Measurements from ENCODE around the gene RCHY1. TPM values are rescaled to one million over a fixed set of nuclear protein-coding genes. Genes with fewer than 3 reads are reported as not detected.

The RCHY1 gene
- total and polyA plus RNA-seq, 2 donors (not counting 3 experiments of a cell fraction or from before 2014, with no cell fraction given): 21.1 to 30.9 TPM

DNA sequence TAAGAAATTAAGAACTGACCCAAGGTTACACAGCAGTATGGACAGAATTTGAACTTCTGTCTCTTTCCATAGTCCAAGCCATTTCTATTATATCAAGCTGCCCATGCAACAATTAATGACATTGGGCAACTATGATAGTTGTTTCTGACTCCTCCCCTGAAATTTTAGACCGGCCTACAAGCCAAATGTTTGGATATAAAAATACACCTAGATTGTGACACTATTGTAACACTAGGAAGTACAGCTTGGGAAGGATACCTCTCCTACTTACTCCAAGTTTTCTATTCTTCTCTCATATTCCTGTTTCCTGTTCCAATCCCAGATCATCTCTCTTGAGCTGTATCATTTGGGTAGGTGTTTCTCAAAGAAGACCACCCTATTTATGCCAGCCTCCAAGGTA lies 43.5 kb downstream of the RCHY1 start:
- CTCF ChIA-PET: no interaction called here
- H3K4me1 ChIP-seq (ENCODE audit: control insufficient read depth, extremely low read depth, insufficient read depth, low read length): no peaks in the 10 kb centered on the region
- H3K4me3 ChIP-seq (replicated peaks in 1 of 3; ENCODE audit: insufficient read depth in 1 of 3, low read depth in 1 of 3, low read length in 3 of 3): no peak overlapping the region
- POLR2A ChIA-PET: no interaction called here
- H3K9me1 ChIP-seq (replicated peaks; ENCODE audit: control insufficient read depth, extremely low read depth, insufficient read depth, low read length): no peaks in the 10 kb centered on the region
- TF ChIP-seq MYC (IDR thresholded peaks at IDR 0.05; ENCODE audit: low read depth, low read length) (no peak), POLR2A (IDR thresholded peaks at IDR 0.05; ENCODE audit: low read depth, low read length) (no peak), FOS (IDR thresholded peaks at IDR 0.05; ENCODE audit: borderline replicate concordance, insufficient read depth, low read length) (no peak), MAX (IDR thresholded peaks at IDR 0.05; ENCODE audit: insufficient read depth, insufficient read length) (no peak), EZH2 (IDR thresholded peaks at IDR 0.05; ENCODE audit: borderline replicate concordance, low read depth, low read length, severe bottlenecking) (no peak), POLR2AphosphoS5 (IDR thresholded peaks at IDR 0.05; ENCODE audit: insufficient read depth, low read depth, low read length) (no peak), GATA2 (IDR thresholded peaks at IDR 0.05; ENCODE audit: insufficient read depth, insufficient read length, low read depth, low read length) (no peak), JUN (IDR thresholded peaks at IDR 0.05; ENCODE audit: borderline replicate concordance, insufficient read depth, insufficient read length, low read depth) (no peak)
- TF ChIP-seq, protein P1, sequence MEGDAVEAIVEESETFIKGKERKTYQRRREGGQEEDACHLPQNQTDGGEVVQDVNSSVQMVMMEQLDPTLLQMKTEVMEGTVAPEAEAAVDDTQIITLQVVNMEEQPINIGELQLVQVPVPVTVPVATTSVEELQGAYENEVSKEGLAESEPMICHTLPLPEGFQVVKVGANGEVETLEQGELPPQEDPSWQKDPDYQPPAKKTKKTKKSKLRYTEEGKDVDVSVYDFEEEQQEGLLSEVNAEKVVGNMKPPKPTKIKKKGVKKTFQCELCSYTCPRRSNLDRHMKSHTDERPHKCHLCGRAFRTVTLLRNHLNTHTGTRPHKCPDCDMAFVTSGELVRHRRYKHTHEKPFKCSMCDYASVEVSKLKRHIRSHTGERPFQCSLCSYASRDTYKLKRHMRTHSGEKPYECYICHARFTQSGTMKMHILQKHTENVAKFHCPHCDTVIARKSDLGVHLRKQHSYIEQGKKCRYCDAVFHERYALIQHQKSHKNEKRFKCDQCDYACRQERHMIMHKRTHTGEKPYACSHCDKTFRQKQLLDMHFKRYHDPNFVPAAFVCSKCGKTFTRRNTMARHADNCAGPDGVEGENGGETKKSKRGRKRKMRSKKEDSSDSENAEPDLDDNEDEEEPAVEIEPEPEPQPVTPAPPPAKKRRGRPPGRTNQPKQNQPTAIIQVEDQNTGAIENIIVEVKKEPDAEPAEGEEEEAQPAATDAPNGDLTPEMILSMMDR (IDR thresholded peaks at IDR 0.05; ENCODE audit: extremely low read depth in 1 of 2, insufficient read depth in 1 of 2, low read depth in 1 of 2, low read length in 2 of 2): no peak
- H4K20me1 ChIP-seq (replicated peaks; ENCODE audit: control insufficient read depth, extremely low read depth, insufficient read depth, low read length): no peaks in the 10 kb centered on the region
- no peak for DNase-seq (ENCODE audit: low read depth, low spot score)
- no peaks in the 10 kb centered on the region for H3K36me3 ChIP-seq (ENCODE audit: control insufficient read depth in 2 of 2, extremely low read depth in 1 of 2, insufficient read depth in 2 of 2, low read length in 2 of 2)
- dilution Hi-C loops (cut with MboI; ENCODE audit: extremely low pct_ligation_motif_present, low sequenced_read_pairs): no loop called here
- H3K9ac ChIP-seq (replicated peaks; ENCODE audit: extremely low read depth, insufficient read depth, low read length): no peak overlapping the region
- no peaks in the 10 kb centered on the region for H3K27me3 ChIP-seq (ENCODE audit: control insufficient read depth in 2 of 2, insufficient read depth in 2 of 2, low read length in 2 of 2)
- intact Hi-C loops (cut with micrococcal nuclease): loop anchor here (10.0 kb wide), 1 partner anchor 596 kb away; no protein-coding TSS in a partner anchor
- H3K27ac ChIP-seq (ENCODE audit: insufficient read depth, low read depth, low read length): no peak overlapping the region
- H2AFZ ChIP-seq (ENCODE audit: low read depth, low read length): no peak overlapping the region
- no peak overlapping the region for H3K4me2 ChIP-seq (ENCODE audit: insufficient read depth, low read length)
- no TSS peak for BruUV-seq (replicated peaks)
- H3K9me3 ChIP-seq (replicated peaks; ENCODE audit: control insufficient read depth, insufficient read depth, low read length): no peaks in the 10 kb centered on the region
- H3K79me2 ChIP-seq (ENCODE audit: control insufficient read depth, insufficient read depth, low read length): no peaks in the 10 kb centered on the region
- FAIRE-seq: no peak

Data from endothelial cell of umbilical vein (primary cell).